Measurements from ENCODE around the gene SLC7A8. TPM values are rescaled to one million over a fixed set of nuclear protein-coding genes. Genes with fewer than 3 reads are reported as not detected.

Gene SLC7A8
- total and polyA plus RNA-seq, 3 donors from 2014 or later = 73.5 to 94.2 (median 78.2) TPM

DNA sequence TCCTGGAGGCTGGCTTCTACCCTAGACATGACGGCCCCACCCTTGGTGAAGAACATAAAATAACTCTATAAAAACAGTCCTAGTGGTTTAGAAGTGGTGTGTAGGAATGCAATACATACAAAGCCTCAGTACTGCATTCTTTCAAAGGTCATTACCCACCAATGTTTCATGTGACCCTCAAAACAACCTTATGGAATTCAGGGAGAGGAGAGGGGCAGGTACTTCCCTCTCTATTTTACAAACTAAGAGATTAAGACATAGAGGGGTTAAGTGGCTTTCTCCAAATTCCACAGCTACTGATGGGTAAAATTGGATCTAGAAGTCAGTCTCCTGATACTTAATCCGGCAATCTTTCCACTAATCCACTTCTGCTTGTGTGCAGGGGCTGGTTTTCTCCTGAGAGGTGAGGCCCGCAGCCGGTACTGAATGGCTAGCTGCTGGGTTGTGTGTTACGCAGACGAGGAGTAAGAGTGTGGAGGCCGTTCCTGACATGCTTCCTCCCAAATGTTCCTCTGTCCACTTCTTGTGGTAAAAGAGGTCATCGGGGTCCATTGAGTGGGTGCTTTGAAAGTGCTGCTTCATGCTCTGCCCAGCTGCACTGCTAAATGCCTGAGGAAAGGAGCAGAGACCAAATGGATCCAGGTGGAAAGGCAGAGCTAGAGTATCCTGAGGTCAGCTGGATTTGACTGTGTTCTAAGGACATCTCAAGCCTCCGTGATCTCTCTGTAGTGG, 16.2 kb downstream of the SLC7A8 start:
- no peak for DNase-seq
- H3K27me3 ChIP-seq = no peaks in the 10 kb centered on the region
- no peaks in the 10 kb centered on the region for H3K36me3 ChIP-seq (ENCODE audit: low read depth, missing control alignments)
- peak overlapping the region in 1 of 2 donors; percentile 59 for H3K27ac ChIP-seq
- intact Hi-C loops (cut with DNase I; ENCODE audit: low total_unique reads) = no loop called here
- no peaks in the 10 kb centered on the region for H3K9me3 ChIP-seq
- peaks cover 17% of the 10 kb centered on the region for H3K4me1 ChIP-seq
- 64 to 87% methylated on average over 9 of the region's 9 CpGs for whole genome bisulfite sequencing, 2 donors
- TF ChIP-seq, protein P1, sequence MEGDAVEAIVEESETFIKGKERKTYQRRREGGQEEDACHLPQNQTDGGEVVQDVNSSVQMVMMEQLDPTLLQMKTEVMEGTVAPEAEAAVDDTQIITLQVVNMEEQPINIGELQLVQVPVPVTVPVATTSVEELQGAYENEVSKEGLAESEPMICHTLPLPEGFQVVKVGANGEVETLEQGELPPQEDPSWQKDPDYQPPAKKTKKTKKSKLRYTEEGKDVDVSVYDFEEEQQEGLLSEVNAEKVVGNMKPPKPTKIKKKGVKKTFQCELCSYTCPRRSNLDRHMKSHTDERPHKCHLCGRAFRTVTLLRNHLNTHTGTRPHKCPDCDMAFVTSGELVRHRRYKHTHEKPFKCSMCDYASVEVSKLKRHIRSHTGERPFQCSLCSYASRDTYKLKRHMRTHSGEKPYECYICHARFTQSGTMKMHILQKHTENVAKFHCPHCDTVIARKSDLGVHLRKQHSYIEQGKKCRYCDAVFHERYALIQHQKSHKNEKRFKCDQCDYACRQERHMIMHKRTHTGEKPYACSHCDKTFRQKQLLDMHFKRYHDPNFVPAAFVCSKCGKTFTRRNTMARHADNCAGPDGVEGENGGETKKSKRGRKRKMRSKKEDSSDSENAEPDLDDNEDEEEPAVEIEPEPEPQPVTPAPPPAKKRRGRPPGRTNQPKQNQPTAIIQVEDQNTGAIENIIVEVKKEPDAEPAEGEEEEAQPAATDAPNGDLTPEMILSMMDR (IDR thresholded peaks at IDR 0.05) = no peak
- no peak for TF ChIP-seq POLR2A (IDR thresholded peaks at IDR 0.05)
- H3K4me3 ChIP-seq = no peak overlapping the region

GRCh38 chr14:23164949-23165348, 18.5 kb downstream of the SLC7A8 start:
- 92 to 98% methylated on average over 5 of the region's 5 CpGs for WGBS, 2 donors
- Histone ChIP-seq H3K9me3 (no peaks in the 10 kb centered on the region), H3K4me3 (no peak overlapping the region), H3K36me3 (ENCODE audit: low read depth, missing control alignments) (no peaks in the 10 kb centered on the region), H3K4me1 (peaks cover 33% of the 10 kb centered on the region), H3K27ac (no peak overlapping the region), H3K27me3 (no peaks in the 10 kb centered on the region)
- TF ChIP-seq POLR2A (IDR thresholded peaks at IDR 0.05) = no peak
- no peak for DNase-seq
- intact Hi-C loops (cut with DNase I; ENCODE audit: low total_unique reads) = no loop called here

DNA sequence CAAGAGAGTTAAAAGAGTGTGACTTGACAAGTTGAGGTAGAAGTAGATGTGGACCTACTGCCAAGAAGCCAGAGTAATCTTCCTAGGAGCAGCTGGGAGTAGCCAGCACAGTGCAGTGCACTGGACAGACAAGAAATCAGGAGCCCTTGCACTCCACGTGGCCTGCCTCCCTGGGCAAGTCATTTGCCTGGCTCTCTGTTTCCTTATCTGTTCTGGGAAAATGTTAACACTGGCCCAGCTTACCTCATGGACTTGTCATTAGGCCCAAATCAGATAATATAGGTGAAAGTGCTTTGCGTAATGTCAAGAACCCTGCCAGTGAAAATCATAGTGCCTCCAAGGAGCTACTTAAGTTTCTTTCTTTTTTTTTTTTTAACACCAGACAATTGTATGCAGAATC, 19.2 kb downstream of the SLC7A8 start:
- Histone ChIP-seq H3K36me3 (ENCODE audit: low read depth, missing control alignments) (no peaks in the 10 kb centered on the region), H3K9me3 (no peaks in the 10 kb centered on the region), H3K27ac (peak overlapping the region in 1 of 2 donors; percentile 21), H3K4me1 (peaks cover 35% of the 10 kb centered on the region), H3K4me3 (no peak overlapping the region), H3K27me3 (no peaks in the 10 kb centered on the region)
- peak; percentile 76 for DNase-seq
- 61 to 89% methylated on average over 2 of the region's 2 CpGs for WGBS, 2 donors
- intact Hi-C loops (cut with DNase I; ENCODE audit: low total_unique reads) = no loop called here
- TF ChIP-seq POLR2A (IDR thresholded peaks at IDR 0.05) = no peak
- TF ChIP-seq, protein P1 (IDR thresholded peaks at IDR 0.05) = no peak

DNA sequence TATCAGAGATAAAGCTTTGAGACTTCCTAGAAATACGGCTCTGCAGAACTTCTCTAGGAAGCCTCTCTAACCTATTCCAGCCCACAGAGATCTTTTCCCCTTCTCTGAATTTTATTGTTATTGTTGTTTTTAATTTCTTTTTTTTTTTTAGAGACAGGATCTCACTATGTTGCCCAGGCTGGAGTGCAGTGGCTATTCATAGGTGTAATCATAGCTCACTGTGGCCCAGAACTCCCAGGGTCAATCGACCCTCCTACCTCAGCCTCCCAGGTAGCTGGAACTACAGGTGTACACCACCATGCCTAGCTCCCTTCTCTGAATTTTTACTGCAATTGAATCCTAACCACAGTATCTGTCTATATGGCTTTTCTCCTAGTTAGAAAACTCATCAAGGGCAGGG, 19.6 kb downstream of the SLC7A8 start:
- no peak for DNase-seq
- Histone ChIP-seq H3K4me3 (no peak overlapping the region), H3K27me3 (no peaks in the 10 kb centered on the region), H3K36me3 (ENCODE audit: low read depth, missing control alignments) (no peaks in the 10 kb centered on the region), H3K27ac (no peak overlapping the region), H3K9me3 (no peaks in the 10 kb centered on the region), H3K4me1 (peaks cover 35% of the 10 kb centered on the region)
- intact Hi-C loops (cut with DNase I; ENCODE audit: low total_unique reads) = no loop called here
- TF ChIP-seq, protein P1 (IDR thresholded peaks at IDR 0.05) = no peak
- no peak for TF ChIP-seq POLR2A (IDR thresholded peaks at IDR 0.05)
- WGBS, 2 donors = 86 to 89% methylated on average over 2 of the region's 2 CpGs

GRCh38 chr14:23162800-23163199, 20.7 kb downstream of the SLC7A8 start:
- H3K27ac ChIP-seq = no peak overlapping the region
- 56 to 76% methylated on average over 4 of the region's 4 CpGs for WGBS, 2 donors
- H3K27me3 ChIP-seq = no peaks in the 10 kb centered on the region
- intact Hi-C loops (cut with DNase I; ENCODE audit: low total_unique reads) = no loop called here
- no peak overlapping the region for H3K4me3 ChIP-seq
- no peaks in the 10 kb centered on the region for H3K9me3 ChIP-seq
- no peak for DNase-seq
- peaks cover 33% of the 10 kb centered on the region for H3K4me1 ChIP-seq
- no peak for TF ChIP-seq POLR2A (IDR thresholded peaks at IDR 0.05)
- TF ChIP-seq, protein P1 (IDR thresholded peaks at IDR 0.05) = no peak
- no peaks in the 10 kb centered on the region for H3K36me3 ChIP-seq (ENCODE audit: low read depth, missing control alignments)

Data from testis (tissue), 3 donors.